Peyer's patch (tissue), 4 donors: ENCODE measurements around the gene NAV2. TPM values are rescaled to one million over a fixed set of nuclear protein-coding genes. Genes with fewer than 3 reads are reported as not detected.

ENCODE experiments used
- DNase-seq, 3 donors: peaks; one replicate each; pipeline ENCODE4 v3.0.0-alpha.2; 2017 to 2019
- H3K27ac ChIP-seq, 4 donors: fragments of 200-600 bp; sonication (generic); one replicate each; pipeline ENCODE4 v1.5.1; 2016 to 2019
- H3K27me3 ChIP-seq, 2 donors: fragments of 200-600 bp; sonication (generic); one replicate each; pipeline ENCODE4 v1.5.1; 2019
- H3K36me3 ChIP-seq, 3 donors: fragments of 200-600 bp; sonication (generic); one replicate each; pipeline ENCODE4 v1.5.1; 2016 to 2019
- H3K4me1 ChIP-seq, 4 donors: fragments of 200-600 bp; sonication (generic); one replicate each; pipeline ENCODE4 v1.5.1; 2016 to 2019
- H3K4me3 ChIP-seq, 4 donors: fragments of 200-600 bp; sonication (generic); 1 replicate in 3 of 4; 2 replicates in 1 of 4; pipeline ENCODE4 v1.5.1; 2016 to 2019; ENCODE audit warnings: mild to moderate bottlenecking in 1 of 4
- H3K9me3 ChIP-seq, 4 donors: fragments of 200-600 bp; sonication (generic); one replicate each; pipeline ENCODE4 v1.5.1; 2016 to 2019; ENCODE audit warnings: mild to moderate bottlenecking in 1 of 4
- POLR2A ChIP-seq, 2 donors: fragments of 450-650 bp; IDR thresholded peaks; one replicate each; pipeline ENCODE4 v1.5.1; 2017; ENCODE audit warnings: antibody characterized with exemption in 2 of 2, mild to moderate bottlenecking in 2 of 2, moderate library complexity in 2 of 2
- total RNA-seq, 4 donors: library from RNA; depleted of rRNA; stranded (reverse); fragments of >200 nt; gene quantifications; one replicate each; pipeline ENCODE4 v1.1.0, GENCODE V29; 2016
- TF ChIP-seq, protein P1 (sequence below), 6 experiments: fragments of 450-650 bp in 4 of 6; fragments of 200-600 bp in 2 of 6; sonication (generic) in 1 of 6; IDR thresholded peaks; one replicate each; pipeline ENCODE4 v1.5.1; 2017 to 2019; ENCODE audit warnings: antibody characterized with exemption in 6 of 6, mild to moderate bottlenecking in 3 of 6, moderate library complexity in 1 of 6

Gene NAV2
- total RNA-seq, 4 donors from 2014 or later: 6.0 to 48.7 (median 20.1) TPM

DNA sequence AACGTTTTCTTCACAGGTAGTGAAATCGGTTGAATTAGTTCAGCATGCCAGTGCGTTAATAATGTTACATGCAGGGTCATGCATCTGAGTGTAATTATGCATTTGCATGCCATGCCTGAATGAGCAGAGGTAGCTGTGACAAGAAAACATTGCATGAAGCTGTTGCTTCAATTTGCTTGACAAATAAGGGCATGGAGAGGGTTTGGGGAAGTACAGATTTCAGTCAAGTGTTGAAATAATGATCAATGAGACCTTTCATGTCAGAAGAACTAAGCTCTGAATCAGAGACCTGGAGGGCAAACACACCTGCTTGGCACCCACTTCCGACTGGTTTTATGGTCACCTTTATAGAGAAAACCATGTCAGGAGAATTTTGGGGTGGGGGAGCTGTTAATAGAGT is 226.2 kb downstream of the NAV2 start:
- no peak overlapping the region for H3K27ac ChIP-seq
- no peaks in the 10 kb centered on the region for H3K9me3 ChIP-seq
- no peak overlapping the region for H3K4me3 ChIP-seq
- TF ChIP-seq, protein P1, sequence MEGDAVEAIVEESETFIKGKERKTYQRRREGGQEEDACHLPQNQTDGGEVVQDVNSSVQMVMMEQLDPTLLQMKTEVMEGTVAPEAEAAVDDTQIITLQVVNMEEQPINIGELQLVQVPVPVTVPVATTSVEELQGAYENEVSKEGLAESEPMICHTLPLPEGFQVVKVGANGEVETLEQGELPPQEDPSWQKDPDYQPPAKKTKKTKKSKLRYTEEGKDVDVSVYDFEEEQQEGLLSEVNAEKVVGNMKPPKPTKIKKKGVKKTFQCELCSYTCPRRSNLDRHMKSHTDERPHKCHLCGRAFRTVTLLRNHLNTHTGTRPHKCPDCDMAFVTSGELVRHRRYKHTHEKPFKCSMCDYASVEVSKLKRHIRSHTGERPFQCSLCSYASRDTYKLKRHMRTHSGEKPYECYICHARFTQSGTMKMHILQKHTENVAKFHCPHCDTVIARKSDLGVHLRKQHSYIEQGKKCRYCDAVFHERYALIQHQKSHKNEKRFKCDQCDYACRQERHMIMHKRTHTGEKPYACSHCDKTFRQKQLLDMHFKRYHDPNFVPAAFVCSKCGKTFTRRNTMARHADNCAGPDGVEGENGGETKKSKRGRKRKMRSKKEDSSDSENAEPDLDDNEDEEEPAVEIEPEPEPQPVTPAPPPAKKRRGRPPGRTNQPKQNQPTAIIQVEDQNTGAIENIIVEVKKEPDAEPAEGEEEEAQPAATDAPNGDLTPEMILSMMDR (IDR thresholded peaks at IDR 0.05): no peak
- no peak for TF ChIP-seq POLR2A (IDR thresholded peaks at IDR 0.05)
- no peak for DNase-seq
- H3K36me3 ChIP-seq: peaks cover 0 to 1% (median 0%) of the 10 kb centered on the region in 3 donors
- no peaks in the 10 kb centered on the region for H3K4me1 ChIP-seq
- H3K27me3 ChIP-seq: no peaks in the 10 kb centered on the region

DNA sequence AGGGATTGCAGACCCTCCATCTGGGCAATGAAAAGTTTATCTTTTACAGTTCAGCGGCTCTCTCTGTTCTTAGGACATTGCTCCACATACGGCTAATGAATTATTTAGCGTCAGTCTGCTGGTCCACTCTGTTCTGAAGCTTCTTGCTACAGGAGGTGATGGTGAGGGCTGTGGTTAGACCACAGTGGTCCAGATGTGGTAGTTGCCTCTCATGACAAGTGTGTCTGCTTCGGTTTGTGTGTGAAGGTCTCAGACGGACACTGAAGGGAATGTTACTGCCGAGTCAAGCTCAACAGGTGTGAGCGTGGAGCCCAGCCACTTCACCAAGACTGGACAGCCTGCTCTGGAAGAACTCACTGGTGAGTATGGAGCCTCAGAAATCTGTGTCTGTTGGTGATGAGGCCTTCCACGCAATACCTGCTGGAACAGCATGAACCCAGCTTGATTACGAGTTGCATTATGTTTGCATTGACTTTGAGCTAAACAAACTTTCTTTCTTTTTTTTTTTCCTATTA is 226.8 kb downstream of the NAV2 start:
- Histone ChIP-seq H3K4me1 (no peaks in the 10 kb centered on the region), H3K27me3 (no peaks in the 10 kb centered on the region), H3K27ac (no peak overlapping the region), H3K36me3 (no peaks in the 10 kb centered on the region), H3K9me3 (no peaks in the 10 kb centered on the region), H3K4me3 (no peak overlapping the region)
- TF ChIP-seq, protein P1 (IDR thresholded peaks at IDR 0.05): no peak
- TF ChIP-seq POLR2A (IDR thresholded peaks at IDR 0.05): no peak
- DNase-seq: no peak

DNA sequence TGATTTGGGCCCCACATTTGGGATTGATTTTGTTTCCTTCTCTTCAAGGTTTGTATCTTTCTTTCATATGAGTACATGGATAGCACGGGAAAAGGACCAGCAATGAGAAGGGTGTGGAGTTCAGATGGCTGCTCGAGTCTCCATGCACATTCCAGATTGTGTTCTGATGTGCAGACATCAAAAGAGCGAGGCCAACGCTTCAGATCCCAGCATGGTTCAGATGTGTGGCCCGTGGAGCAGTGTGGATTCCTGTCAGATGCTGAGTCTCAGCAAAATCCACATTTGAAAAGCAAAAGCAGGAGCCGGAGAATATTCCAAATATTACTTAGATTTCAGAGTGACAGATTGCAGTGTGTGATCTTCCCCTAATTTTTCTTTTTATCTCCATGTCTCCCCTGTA is 228.2 kb downstream of the NAV2 start:
- Histone ChIP-seq H3K9me3 (no peaks in the 10 kb centered on the region), H3K27ac (no peak overlapping the region), H3K27me3 (no peaks in the 10 kb centered on the region), H3K36me3 (no peaks in the 10 kb centered on the region), H3K4me1 (no peaks in the 10 kb centered on the region), H3K4me3 (no peak overlapping the region)
- no peak for TF ChIP-seq POLR2A (IDR thresholded peaks at IDR 0.05)
- TF ChIP-seq, protein P1 (IDR thresholded peaks at IDR 0.05): no peak
- DNase-seq: no peak

DNA sequence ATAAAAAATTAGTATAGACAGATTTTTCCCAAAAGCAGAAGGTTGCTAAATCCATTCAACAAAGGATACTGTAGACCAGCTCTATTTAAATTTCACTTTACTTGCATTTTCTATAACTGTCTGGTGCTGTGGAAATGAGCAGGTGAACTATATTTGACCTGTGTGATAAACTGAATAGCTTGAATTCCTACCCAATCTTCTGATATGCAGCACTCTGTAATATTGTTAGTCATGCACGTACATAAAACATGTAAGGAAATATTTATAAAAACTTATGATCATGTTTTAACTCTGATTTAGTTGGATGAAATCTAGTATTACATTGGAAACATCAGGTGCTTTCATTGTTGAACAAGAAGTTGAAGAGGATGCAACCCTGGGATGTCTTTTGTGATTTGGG is 234.0 kb downstream of the NAV2 start:
- TF ChIP-seq, protein P1 (IDR thresholded peaks at IDR 0.05): no peak
- TF ChIP-seq POLR2A (IDR thresholded peaks at IDR 0.05): no peak
- Histone ChIP-seq H3K27ac (no peak overlapping the region), H3K4me1 (peaks cover 0 to 2% (median 0%) of the 10 kb centered on the region in 4 donors), H3K27me3 (no peaks in the 10 kb centered on the region), H3K9me3 (no peaks in the 10 kb centered on the region), H3K4me3 (no peak overlapping the region), H3K36me3 (peaks cover 0 to 14% (median 0%) of the 10 kb centered on the region in 3 donors)
- no peak for DNase-seq

DNA sequence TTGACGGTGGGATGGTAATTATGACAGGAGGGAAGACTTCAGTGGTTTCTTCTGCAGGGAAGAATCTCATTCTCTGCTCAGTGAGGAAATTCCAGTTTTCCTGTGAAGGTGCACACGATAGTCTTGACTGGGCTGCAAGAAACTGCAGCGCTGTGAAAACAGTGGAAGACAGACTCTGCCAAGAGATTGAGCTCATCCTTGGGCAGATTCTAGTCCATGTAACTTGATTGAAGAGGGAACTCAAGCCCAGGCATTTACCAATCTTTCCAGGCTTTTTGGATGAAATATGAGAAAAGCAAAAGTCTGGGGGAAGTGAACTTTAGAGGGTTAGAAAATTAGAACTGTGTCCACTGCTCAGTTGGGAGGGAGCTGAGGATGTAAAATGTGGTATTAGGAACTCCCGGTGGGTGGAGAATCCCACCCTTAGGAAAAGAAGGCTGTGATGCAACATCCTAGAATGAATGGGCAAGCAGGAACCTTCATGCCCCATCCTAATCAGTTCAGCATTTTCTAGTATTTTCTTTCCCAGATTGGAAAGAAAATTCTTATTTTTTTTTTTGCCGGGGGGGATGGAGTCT is 235.0 kb downstream of the NAV2 start:
- no peaks in the 10 kb centered on the region for H3K9me3 ChIP-seq
- no peak overlapping the region for H3K4me3 ChIP-seq
- no peak overlapping the region for H3K27ac ChIP-seq
- H3K4me1 ChIP-seq: peaks cover 0 to 6% (median 0%) of the 10 kb centered on the region in 4 donors
- H3K27me3 ChIP-seq: no peaks in the 10 kb centered on the region
- TF ChIP-seq, protein P1 (IDR thresholded peaks at IDR 0.05): no peak
- no peak for TF ChIP-seq POLR2A (IDR thresholded peaks at IDR 0.05)
- no peak for DNase-seq
- peaks cover 0 to 14% (median 0%) of the 10 kb centered on the region in 3 donors for H3K36me3 ChIP-seq
